Astrocyte (in vitro differentiated cells and primary cell): Measurements from ENCODE around the gene PRDM12. TPM values are rescaled to one million over a fixed set of nuclear protein-coding genes. Genes with fewer than 3 reads are reported as not detected.
A peak's percentile ranks its signal among the peaks of the same experiment; 100 is the strongest.

ENCODE experiments used
- DNase-seq: peaks from one replicate; pipeline ENCODE4 v3.0.0-alpha.2; 2010; ENCODE audit warnings: low read depth
- FAIRE-seq: peaks from 2 replicates; lab custom pipeline; 2011; peaks lifted over from hg19 to GRCh38; lab: Jason Lieb, UNC
- H2AFZ ChIP-seq: 2 replicates; pipeline ENCODE4 v1.6.0; 2012; ENCODE audit warnings: low read depth, low read length, inconsistent platforms
- H3K27ac ChIP-seq: 2 replicates; pipeline ENCODE4 v1.5.1; 2011; ENCODE audit warnings: low read depth, low read length, inconsistent platforms
- H3K27me3 ChIP-seq: 2 replicates; pipeline ENCODE4 v1.6.0; 2011; ENCODE audit warnings: low read length, inconsistent platforms; ENCODE audit not compliant: insufficient read depth
- H3K36me3 ChIP-seq: 2 replicates; pipeline ENCODE4 v1.5.1; 2011; ENCODE audit warnings: low read length, inconsistent platforms; ENCODE audit not compliant: insufficient read depth
- H3K4me1 ChIP-seq: 2 replicates; pipeline ENCODE4 v1.5.1; 2011; ENCODE audit warnings: low read length, inconsistent platforms; ENCODE audit not compliant: insufficient read depth
- H3K4me2 ChIP-seq: 2 replicates; pipeline ENCODE4 v1.6.0; 2012; ENCODE audit warnings: low read length, inconsistent platforms
- H3K4me3 ChIP-seq: 2 replicates; pipeline ENCODE4 v1.5.1; 2011; ENCODE audit warnings: low read depth, mild to moderate bottlenecking, low read length, inconsistent platforms; ENCODE audit not compliant: insufficient read depth
- H3K79me2 ChIP-seq: 2 replicates; pipeline ENCODE4 v1.6.0; 2012; ENCODE audit warnings: mild to moderate bottlenecking, low read length, inconsistent platforms; ENCODE audit not compliant: insufficient read depth
- H3K9ac ChIP-seq: 2 replicates; pipeline ENCODE4 v1.6.0; 2012; ENCODE audit warnings: mild to moderate bottlenecking, low read length, inconsistent platforms
- H3K9me3 ChIP-seq: 2 replicates; pipeline ENCODE4 v1.5.1; 2012; ENCODE audit warnings: low read depth, mild to moderate bottlenecking, low read length, inconsistent platforms; ENCODE audit not compliant: insufficient read depth
- H4K20me1 ChIP-seq: 2 replicates; pipeline ENCODE4 v1.6.0; 2012; ENCODE audit warnings: low read length, inconsistent platforms; ENCODE audit not compliant: insufficient read depth
- H3K27ac Mint-ChIP-seq: one replicate; pipeline ENCODE4 v1.8.0; 2021; ENCODE audit warnings: mild to moderate bottlenecking, mixed read lengths; ENCODE audit not compliant: unreplicated experiment
- H3K27me3 Mint-ChIP-seq: one replicate; pipeline ENCODE4 v1.8.0; 2021; ENCODE audit warnings: low read depth, mixed read lengths; ENCODE audit not compliant: unreplicated experiment
- H3K36me3 Mint-ChIP-seq: one replicate; pipeline ENCODE4 v1.8.0; 2021; ENCODE audit warnings: low read depth, mixed read lengths; ENCODE audit not compliant: unreplicated experiment
- H3K4me1 Mint-ChIP-seq: one replicate; pipeline ENCODE4 v1.8.0; 2021; ENCODE audit warnings: low read depth, mixed read lengths; ENCODE audit not compliant: unreplicated experiment
- H3K4me3 Mint-ChIP-seq: one replicate; pipeline ENCODE4 v1.8.0; 2021; ENCODE audit warnings: mild to moderate bottlenecking, moderate library complexity, mixed read lengths; ENCODE audit not compliant: unreplicated experiment
- H3K9me3 Mint-ChIP-seq: one replicate; pipeline ENCODE4 v1.8.0; 2021; ENCODE audit warnings: mild to moderate bottlenecking, mixed read lengths; ENCODE audit not compliant: unreplicated experiment
- CTCF ChIP-seq: IDR thresholded peaks from 2 replicates; pipeline ENCODE4 v1.5.1; 2011; ENCODE audit warnings: low read depth, mild to moderate bottlenecking, inconsistent platforms, low read length, moderate library complexity; ENCODE audit not compliant: insufficient read depth
- EZH2 ChIP-seq: IDR thresholded peaks from 2 replicates; pipeline ENCODE4 v1.6.1; 2012; ENCODE audit warnings: mild to moderate bottlenecking, low read length, inconsistent platforms; ENCODE audit not compliant: insufficient read depth
- total RNA-seq: library from RNA; stranded (reverse); gene quantifications from 2 replicates; pipeline ENCODE4 v1.2.1, GENCODE V29; 2021

Gene PRDM12
- total RNA-seq, 1 donor from 2014 or later, result 0.23 TPM

GRCh38 chr9:130720762-130721161, 56.4 kb downstream of the PRDM12 start:
- H3K4me1 Mint-ChIP-seq, result peaks cover 4% of the 10 kb centered on the region
- DNase-seq (no peak), FAIRE-seq (no peak)
- no peaks in the 10 kb centered on the region for H3K27me3 Mint-ChIP-seq
- Histone ChIP-seq H3K27me3 (no peaks in the 10 kb centered on the region), H3K36me3 (no peaks in the 10 kb centered on the region), H3K4me1 (peaks cover 2% of the 10 kb centered on the region), H3K9me3 (no peaks in the 10 kb centered on the region), H3K4me2 (no peak overlapping the region), H3K27ac (no peak overlapping the region), H3K9ac (no peak overlapping the region), H3K79me2 (peaks cover 92% of the 10 kb centered on the region), H2AFZ (no peak overlapping the region), H3K4me3 (no peak overlapping the region), H4K20me1 (peaks cover 59% of the 10 kb centered on the region)
- no peaks in the 10 kb centered on the region for H3K9me3 Mint-ChIP-seq
- TF ChIP-seq CTCF, result no peak
- no peak for TF ChIP-seq EZH2
- H3K36me3 Mint-ChIP-seq, result no peaks in the 10 kb centered on the region
- H3K4me3 Mint-ChIP-seq, result no peak overlapping the region
- H3K27ac Mint-ChIP-seq, result no peak overlapping the region

GRCh38 chr9:130728721-130729120, 64.3 kb downstream of the PRDM12 start:
- H3K79me2 ChIP-seq, result peaks cover 77% of the 10 kb centered on the region
- DNase-seq, result peak; percentile 83

More at GRCh38 chr9:130728721-130729120, 64.3 kb downstream of the PRDM12 start:
- peaks cover 6% of the 10 kb centered on the region for H3K36me3 Mint-ChIP-seq
- no peak overlapping the region for H3K4me3 ChIP-seq
- H3K9me3 Mint-ChIP-seq, result no peaks in the 10 kb centered on the region
- no peaks in the 10 kb centered on the region for H3K36me3 ChIP-seq
- H3K27me3 Mint-ChIP-seq, result no peaks in the 10 kb centered on the region
- peaks cover 7% of the 10 kb centered on the region for H3K4me1 Mint-ChIP-seq
- no peak overlapping the region for H3K4me3 Mint-ChIP-seq
- H3K4me1 ChIP-seq, result peaks cover 12% of the 10 kb centered on the region
- no peak overlapping the region for H2AFZ ChIP-seq
- FAIRE-seq, result no peak
- peak overlapping the region; percentile 68 for H3K9ac ChIP-seq
- no peak overlapping the region for H3K27ac Mint-ChIP-seq
- peaks cover 30% of the 10 kb centered on the region for H4K20me1 ChIP-seq
- H3K4me2 ChIP-seq, result peak overlapping the region; percentile 67
- peak overlapping the region; percentile 81 for H3K27ac ChIP-seq
- H3K9me3 ChIP-seq, result no peaks in the 10 kb centered on the region
- H3K27me3 ChIP-seq, result no peaks in the 10 kb centered on the region
- no peak for TF ChIP-seq EZH2
- no peak for TF ChIP-seq CTCF
